IMR-90 (cell line): ENCODE measurements around the gene CFAP61. TPM values are rescaled to one million over a fixed set of nuclear protein-coding genes. Genes with fewer than 3 reads are reported as not detected.

Experiments used
- ATAC-seq: fragments of 200-7000 bp; cut with Tn5 transposase; 2 replicates; pipeline ENCODE4 v1.9.1; 2020; ENCODE audit warnings: low read depth, mild to moderate bottlenecking, moderate library complexity
- BruUV-seq: library from RNA; stranded (reverse); fragments of 400-500 nt; replicated peaks from 2 replicates; lab custom pipeline; 2021; lab: Mats Ljungman, UMichigan
- CTCF ChIA-PET: fragments of 300-600 bp; formaldehyde crosslinking; extraction: SDS; loops from one replicate; lab custom pipeline; 2021; ENCODE audit warnings: antibody characterized with exemption; lab: Yijun Ruan, JAX
- POLR2A ChIA-PET: fragments of 300-600 bp; sonication (Branson Sonifier 250); formaldehyde crosslinking; loops from one replicate; lab custom pipeline; 2022; ENCODE audit warnings: antibody characterized with exemption; ENCODE audit not compliant: unreplicated experiment; lab: Charles Lee
- DNase-seq: peaks from one replicate; pipeline ENCODE4 v3.0.0; 2013
- H2AFZ ChIP-seq: replicated peaks from 2 replicates; pipeline ENCODE3; 2013; ENCODE audit warnings: low read length, mild to moderate bottlenecking; ENCODE audit not compliant: poor library complexity
- H2AK5ac ChIP-seq: 2 replicates; pipeline ENCODE4 v1.6.1; 2013; ENCODE audit warnings: low read depth, low read length, inconsistent platforms
- H2AK9ac ChIP-seq: replicated peaks from 2 replicates; pipeline ENCODE3; 2013; ENCODE audit warnings: mild to moderate bottlenecking, low read depth, low read length, moderate library complexity; ENCODE audit not compliant: poor library complexity
- H2BK120ac ChIP-seq: 2 replicates; pipeline ENCODE4 v1.6.1; 2013; ENCODE audit warnings: low read depth, low read length, inconsistent platforms
- H2BK15ac ChIP-seq: 3 replicates; pipeline ENCODE4 v1.6.1; 2013; ENCODE audit warnings: low read depth, low read length, inconsistent platforms
- H2BK20ac ChIP-seq: 2 replicates; pipeline ENCODE4 v1.6.1; 2013; ENCODE audit warnings: low read depth, mild to moderate bottlenecking, inconsistent platforms, low read length, moderate library complexity
- H2BK5ac ChIP-seq: 2 replicates; pipeline ENCODE4 v1.6.1; 2013; ENCODE audit warnings: mild to moderate bottlenecking, low read depth, low read length, inconsistent platforms; ENCODE audit not compliant: poor library complexity, severe bottlenecking
- H3K14ac ChIP-seq: replicated peaks from 2 replicates; pipeline ENCODE4 v1.6.1; 2013; ENCODE audit warnings: low read depth, low read length, inconsistent platforms
- H3K18ac ChIP-seq: 2 replicates; pipeline ENCODE4 v1.6.1; 2013; ENCODE audit warnings: low read depth, low read length, control low read depth
- H3K23ac ChIP-seq: 2 replicates; pipeline ENCODE4 v1.6.1; 2013; ENCODE audit warnings: low read depth, low read length, inconsistent platforms
- H3K27ac ChIP-seq: 2 replicates; pipeline ENCODE4 v1.5.1; 2013; ENCODE audit warnings: mild to moderate bottlenecking, control low read depth, low read length; ENCODE audit not compliant: insufficient read depth
- H3K27me3 ChIP-seq: 2 replicates; pipeline ENCODE4 v1.6.1; 2013; ENCODE audit warnings: low read length; ENCODE audit not compliant: control insufficient read depth, insufficient read depth
- H3K36me3 ChIP-seq: 2 replicates; pipeline ENCODE4 v1.6.1; 2013; ENCODE audit warnings: low read length, mixed read lengths; ENCODE audit not compliant: control insufficient read depth, insufficient read depth
- H3K4ac ChIP-seq: 2 replicates; pipeline ENCODE4 v1.6.1; 2013; ENCODE audit warnings: low read depth, low read length, inconsistent platforms
- H3K4me1 ChIP-seq: 2 replicates; pipeline ENCODE4 v1.6.1; 2013; ENCODE audit warnings: low read length, mixed read lengths; ENCODE audit not compliant: control insufficient read depth, insufficient read depth
- H3K4me2 ChIP-seq: 2 replicates; pipeline ENCODE4 v1.6.1; 2013; ENCODE audit warnings: low read depth, mild to moderate bottlenecking, control low read depth, low read length, moderate library complexity
- H3K4me3 ChIP-seq: 2 replicates; pipeline ENCODE4 v1.5.1; 2013; ENCODE audit warnings: low read depth, mild to moderate bottlenecking, control low read depth, low read length, moderate library complexity; ENCODE audit not compliant: insufficient read depth
- H3K56ac ChIP-seq: 2 replicates; pipeline ENCODE4 v1.6.1; 2013; ENCODE audit warnings: low read length, inconsistent platforms; ENCODE audit not compliant: insufficient read depth; ENCODE audit errors: extremely low read depth
- H3K79me1 ChIP-seq, 2 experiments: 2 replicates each; pipeline ENCODE4 v1.6.1; 2013; ENCODE audit warnings: low read length in 2 of 2, inconsistent platforms in 1 of 2, low read depth in 1 of 2
- H3K9ac ChIP-seq: 2 replicates; pipeline ENCODE4 v1.6.1; 2013; ENCODE audit warnings: low read depth, low read length, control low read depth
- H3K9me1 ChIP-seq: 2 replicates; pipeline ENCODE4 v1.6.1; 2013; ENCODE audit warnings: low read length, inconsistent platforms; ENCODE audit not compliant: insufficient read depth
- H3K9me3 ChIP-seq: 2 replicates; pipeline ENCODE4 v1.6.1; 2013; ENCODE audit warnings: low read length; ENCODE audit not compliant: control insufficient read depth, insufficient read depth
- H4K20me1 ChIP-seq: 2 replicates; pipeline ENCODE4 v1.6.1; 2013; ENCODE audit warnings: low read length, inconsistent platforms; ENCODE audit not compliant: insufficient read depth
- H4K5ac ChIP-seq: 2 replicates; pipeline ENCODE4 v1.6.1; 2013; ENCODE audit warnings: mild to moderate bottlenecking, low read depth, low read length, control low read depth
- H4K8ac ChIP-seq, 2 experiments: 2 replicates each; pipeline ENCODE4 v1.6.1; 2013; ENCODE audit warnings: low read depth in 2 of 2, low read length in 2 of 2, control low read depth in 1 of 2, inconsistent platforms in 1 of 2
- H4K91ac ChIP-seq: 2 replicates; pipeline ENCODE4 v1.6.1; 2013; ENCODE audit warnings: low read depth, low read length, inconsistent platforms; ENCODE audit not compliant: insufficient read depth
- BHLHE40 ChIP-seq: fragments of 150-350 bp; IDR thresholded peaks from 2 replicates; pipeline ENCODE4 v1.6.1; 2016; ENCODE audit warnings: mild to moderate bottlenecking, low read depth, low read length
- CEBPB ChIP-seq: IDR thresholded peaks from 2 replicates; pipeline ENCODE4 v1.6.1; 2012; ENCODE audit warnings: low read depth, low read length, improper control_type of control experiment
- CHD1 ChIP-seq: IDR thresholded peaks from 2 replicates; pipeline ENCODE4 v1.6.1; 2012; ENCODE audit warnings: low read depth, low read length, improper control_type of control experiment
- CTCF ChIP-seq: conservative IDR thresholded peaks from 2 replicates; pipeline ENCODE4 v1.5.1; 2012; ENCODE audit warnings: mild to moderate bottlenecking, low read depth, low read length, improper control_type of control experiment
- ELK1 ChIP-seq: fragments of 150-350 bp; IDR thresholded peaks from 2 replicates; pipeline ENCODE4 v1.6.1; 2016; ENCODE audit warnings: low read depth, mild to moderate bottlenecking, low read length, moderate library complexity, borderline replicate concordance
- FOS ChIP-seq: fragments of 150-350 bp; IDR thresholded peaks from 2 replicates; pipeline ENCODE4 v1.6.1; 2016; ENCODE audit warnings: low read depth, low read length
- MAFK ChIP-seq: IDR thresholded peaks from 2 replicates; pipeline ENCODE4 v1.6.1; 2012; ENCODE audit warnings: low read depth, low read length, improper control_type of control experiment
- MAZ ChIP-seq: IDR thresholded peaks from 2 replicates; pipeline ENCODE4 v1.6.1; 2012; ENCODE audit warnings: low read depth, mild to moderate bottlenecking, low read length, improper control_type of control experiment, moderate library complexity, borderline replicate concordance
- MXI1 ChIP-seq: IDR thresholded peaks from 2 replicates; pipeline ENCODE4 v1.6.1; 2012; ENCODE audit warnings: low read depth, mild to moderate bottlenecking, low read length, moderate library complexity, borderline replicate concordance
- NFE2L2 ChIP-seq: fragments of 150-350 bp; IDR thresholded peaks from 2 replicates; pipeline ENCODE4 v1.6.1; 2016; ENCODE audit warnings: low read depth, mild to moderate bottlenecking, low read length
- POLR2A ChIP-seq: IDR thresholded peaks from 2 replicates; pipeline ENCODE4 v1.6.1; 2012; ENCODE audit warnings: mild to moderate bottlenecking, low read depth, low read length
- RAD21 ChIP-seq: IDR thresholded peaks from 2 replicates; pipeline ENCODE4 v1.6.1; 2012; ENCODE audit warnings: low read length, improper control_type of control experiment
- RCOR1 ChIP-seq: IDR thresholded peaks from 2 replicates; pipeline ENCODE4 v1.6.1; 2012; ENCODE audit warnings: mild to moderate bottlenecking, low read length, improper control_type of control experiment; ENCODE audit not compliant: insufficient replicate concordance
- RFX5 ChIP-seq: IDR thresholded peaks from 2 replicates; pipeline ENCODE4 v1.8.0; 2012; ENCODE audit warnings: low read depth, mild to moderate bottlenecking, low read length, moderate library complexity
- SMC3 ChIP-seq: fragments of 150-350 bp; IDR thresholded peaks from 2 replicates; pipeline ENCODE4 v1.6.1; 2016; ENCODE audit warnings: low read depth, mild to moderate bottlenecking, antibody characterized with exemption, low read length, moderate library complexity
- USF2 ChIP-seq: fragments of 150-350 bp; IDR thresholded peaks from 2 replicates; pipeline ENCODE4 v1.6.1; 2017; ENCODE audit warnings: mild to moderate bottlenecking, antibody characterized with exemption, low read length, low read depth
- WGBS, 2 experiments: methylation state at CpG; one replicate each; pipeline versions ENCODE4 v1.1.5 to v1.1.7; 2013; ENCODE audit warnings: missing lambda C conversion rate in 2 of 2; ENCODE audit not compliant: insufficient read length in 1 of 2; ENCODE audit errors: extremely low coverage in 2 of 2; 5-methylcytosine and 5-hydroxymethylcytosine counted together
- dilution Hi-C: fragments of 300-500 bp; cut with HindIII; formaldehyde crosslinking; loops from one replicate; pipeline ENCODE4 v1.14.3; 2018; ENCODE audit warnings: low sequenced_read_pairs; ENCODE audit not compliant: unreplicated experiment
- in situ Hi-C: fragments of 300-500 bp; cut with MboI; formaldehyde crosslinking; loops from 3 replicates; pipeline ENCODE4 v1.14.3; 2019; ENCODE audit warnings: low sequenced_read_pairs, inconsistent platforms, mixed read lengths
- intact Hi-C: fragments of 100-400 bp; cut with micrococcal nuclease; formaldehyde crosslinking; loops from 2 replicates; pipeline ENCODE4 v1.10.0; 2022
- polyA plus RNA-seq, 3 experiments: library from polyadenylated mRNA; depleted of rRNA; stranded (reverse); fragments of >200 nt; gene quantifications; 2 replicates each; pipeline ENCODE4 v1.2.3, GENCODE V29; 2012; ENCODE audit warnings: low replicate concordance in 1 of 3
- total RNA-seq: library from RNA; depleted of rRNA; stranded (reverse); fragments of >200 nt; gene quantifications from 2 replicates; pipeline ENCODE4 v1.2.3, GENCODE V29; 2012

Gene CFAP61
- total and polyA plus RNA-seq, 2 of the 4 experiments (the other 2 are of a cell fraction): 0.07 TPM; not detected in 1

DNA sequence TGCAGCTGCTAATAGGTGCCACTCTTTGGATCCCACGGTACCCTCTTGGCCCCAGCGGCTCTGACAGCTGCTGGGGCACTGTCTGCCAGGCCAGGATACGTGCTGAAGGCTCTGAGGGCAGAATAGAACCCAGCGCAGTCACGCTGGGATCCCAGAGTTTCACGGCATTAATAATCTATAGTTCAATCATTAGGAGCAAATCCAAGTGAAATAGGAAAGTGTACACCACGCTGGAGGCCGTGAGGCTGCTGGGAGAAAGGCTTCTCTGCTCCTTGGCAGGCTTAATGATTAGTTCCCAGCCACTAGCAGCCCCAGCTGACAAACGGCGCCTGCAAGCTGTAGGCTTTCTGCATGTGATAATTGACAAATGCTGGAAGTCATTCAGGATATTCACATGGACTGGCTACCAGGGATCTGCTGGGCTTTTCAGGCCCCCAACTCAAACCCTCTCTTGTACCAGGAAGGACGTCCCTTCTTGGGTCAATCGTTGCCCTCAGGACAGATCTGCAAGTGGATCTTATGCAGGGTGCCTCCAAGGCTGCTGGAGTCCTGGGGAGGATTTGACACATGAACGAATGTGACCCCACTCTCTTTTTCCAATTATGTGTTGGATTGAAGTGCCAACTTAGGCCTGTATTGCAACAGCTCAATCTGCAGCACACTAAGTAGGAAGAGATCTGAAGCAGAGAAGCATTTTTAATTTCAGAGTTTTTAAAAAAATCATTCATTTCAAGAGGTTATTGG, 265.5 kb downstream of the CFAP61 start:
- no TSS peak for BruUV-seq
- no peak for DNase-seq
- Histone ChIP-seq H2BK5ac (no peak overlapping the region), H2AK5ac (no peak overlapping the region), H2AK9ac (no peak overlapping the region), H2BK20ac (no peak overlapping the region), H3K9me3 (no peaks in the 10 kb centered on the region), H3K4me2 (no peak overlapping the region), H2BK120ac (no peak overlapping the region), H3K23ac (no peak overlapping the region), H4K5ac (no peak overlapping the region), H3K56ac (no peak overlapping the region), H3K27me3 (no peaks in the 10 kb centered on the region), H3K4me3 (no peak overlapping the region), H3K79me1 (no peaks in the 10 kb centered on the region), H4K8ac (no peak overlapping the region), H3K4me1 (no peaks in the 10 kb centered on the region), H3K14ac (no peak overlapping the region), H4K91ac (no peak overlapping the region), H3K18ac (no peak overlapping the region), H3K9ac (no peak overlapping the region), H3K27ac (no peak overlapping the region), H3K36me3 (no peaks in the 10 kb centered on the region), H3K4ac (no peak overlapping the region), H2BK15ac (no peak overlapping the region), H4K20me1 (no peaks in the 10 kb centered on the region), H3K9me1 (no peaks in the 10 kb centered on the region), H2AFZ (no peak overlapping the region)
- ChIA-PET CTCF (no interaction called here), POLR2A (no interaction called here)
- ATAC-seq: no peak
- intact Hi-C loops (no loop called here), dilution Hi-C loops (no loop called here), in situ Hi-C loops (no loop called here)
- TF ChIP-seq RFX5 (no peak), CHD1 (no peak), RCOR1 (no peak), SMC3 (no peak), ELK1 (no peak), CEBPB (no peak), BHLHE40 (no peak), CTCF (no peak), RAD21 (no peak), MAZ (no peak), USF2 (no peak), NFE2L2 (no peak), FOS (no peak), MXI1 (no peak), POLR2A (no peak), MAFK (no peak)
- 7% methylated on average over 3 of the region's 13 CpGs; no CpG with 5 or more reads in 1 of the 2 experiments for WGBS, 2 experiments
